ENCODE measurements around the gene MXD3.
"Not testable (repeated sequence)": the region's sequence is repeated elsewhere in the genome, so short reads cannot be mapped to it uniquely, and the experiment has no call there.

MXD3 gene

GRCh38 chr5:177265395-177265794, 46.3 kb downstream of the MXD3 start:
- no peak for TF ChIP-seq CTCF (conservative IDR thresholded peaks at IDR 0.05)

GRCh38 chr5:177264178-177264577, 47.5 kb downstream of the MXD3 start:
- TF ChIP-seq CTCF (conservative IDR thresholded peaks at IDR 0.05): no peak
- no peak overlapping the region for H3K27ac ChIP-seq

More at GRCh38 chr5:177265395-177265794, 46.3 kb downstream of the MXD3 start:
- H3K27ac ChIP-seq: no peak overlapping the region

- TF ChIP-seq CTCF (conservative IDR thresholded peaks at IDR 0.05): no peak
- H3K27ac ChIP-seq: peak overlapping the region; percentile 12
Measured at GRCh38 chr5:177261510-177261909, 50.2 kb downstream of the MXD3 start.

DNA sequence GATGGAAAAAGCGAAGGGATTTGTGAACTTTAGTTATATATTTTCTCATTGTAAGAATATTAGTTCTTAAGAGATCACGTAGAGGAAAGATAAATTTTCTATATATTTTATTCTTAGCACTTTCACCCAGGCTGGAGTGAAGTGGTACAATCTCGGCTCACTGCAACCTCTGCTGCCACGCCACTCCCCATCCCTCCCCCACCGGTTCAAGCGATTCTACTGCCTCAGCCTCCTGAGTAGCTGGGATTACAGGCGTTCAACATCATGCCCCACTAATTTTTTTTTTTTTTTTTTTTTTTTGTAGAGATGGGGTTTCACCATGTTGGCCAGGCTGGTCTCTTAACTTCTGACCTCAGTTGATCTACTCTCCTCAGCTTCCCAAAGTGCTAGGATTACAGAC, 50.7 kb downstream of the MXD3 start:
- peak overlapping the region; percentile 12 for H3K27ac ChIP-seq
- no peak for TF ChIP-seq CTCF (conservative IDR thresholded peaks at IDR 0.05)

- H3K27ac ChIP-seq: not testable (repeated sequence)
Measured at GRCh38 chr5:177258711-177259110, 53.0 kb downstream of the MXD3 start.
